Measurements from ENCODE around the gene ARHGAP26. TPM values are rescaled to one million over a fixed set of nuclear protein-coding genes. Genes with fewer than 3 reads are reported as not detected.

The ARHGAP26 gene
- total and polyA plus RNA-seq, 2 donors (not counting 1 experiment from before 2014, with no cell fraction given), result 4.1 to 6.8 TPM

DNA sequence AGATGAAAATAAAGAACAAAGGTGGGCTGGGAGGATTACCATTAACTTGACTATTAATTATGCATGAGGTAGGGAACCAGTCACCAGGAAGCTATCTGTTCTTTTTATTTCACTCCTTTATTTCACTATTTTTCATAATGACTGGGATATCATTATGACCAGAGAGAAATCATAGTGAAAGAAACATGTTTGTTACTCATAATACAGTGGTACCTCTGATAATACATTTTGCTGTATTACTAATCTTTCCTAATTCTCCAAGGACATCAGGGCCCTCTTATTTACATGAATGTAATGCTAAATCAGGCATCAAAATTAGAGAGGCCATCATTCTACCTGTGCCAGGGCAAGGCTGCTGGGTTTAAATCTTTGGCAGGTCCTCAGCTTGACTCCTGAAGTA, 379.6 kb downstream of the ARHGAP26 start:
- Histone ChIP-seq H3K4me3 (replicated peaks in 1 of 4; ENCODE audit: control extremely low read depth in 1 of 4, insufficient read depth in 1 of 4, low read depth in 3 of 4, low read length in 4 of 4) (no peak overlapping the region), H3K36me3 (ENCODE audit: control insufficient read depth, insufficient read depth, low read length) (no peaks in the 10 kb centered on the region), H4K20me1 (ENCODE audit: control insufficient read depth, extremely low read depth, insufficient read depth, low read length) (no peaks in the 10 kb centered on the region), H3K4me2 (ENCODE audit: extremely low read depth, insufficient read depth, low read length) (no peak overlapping the region), H3K9me3 (ENCODE audit: control insufficient read depth, insufficient read depth, low read depth, low read length) (no peaks in the 10 kb centered on the region), H3K4me1 (ENCODE audit: control insufficient read depth, extremely low read depth, insufficient read depth, low read length) (peaks cover 27% of the 10 kb centered on the region), H3K79me2 (ENCODE audit: control insufficient read depth, insufficient read depth, low read length) (no peaks in the 10 kb centered on the region), H2AFZ (ENCODE audit: low read length) (no peak overlapping the region), H3K27me3 (ENCODE audit: control insufficient read depth, insufficient read depth, low read length) (no peaks in the 10 kb centered on the region), H3K27ac (ENCODE audit: insufficient read depth, low read length) (no peak overlapping the region), H3K9ac (ENCODE audit: insufficient read depth, low read length) (no peak overlapping the region)
- TF ChIP-seq EZH2 (IDR thresholded peaks at IDR 0.05; ENCODE audit: low read length, missing control alignments), result no peak
- TF ChIP-seq, protein P1, sequence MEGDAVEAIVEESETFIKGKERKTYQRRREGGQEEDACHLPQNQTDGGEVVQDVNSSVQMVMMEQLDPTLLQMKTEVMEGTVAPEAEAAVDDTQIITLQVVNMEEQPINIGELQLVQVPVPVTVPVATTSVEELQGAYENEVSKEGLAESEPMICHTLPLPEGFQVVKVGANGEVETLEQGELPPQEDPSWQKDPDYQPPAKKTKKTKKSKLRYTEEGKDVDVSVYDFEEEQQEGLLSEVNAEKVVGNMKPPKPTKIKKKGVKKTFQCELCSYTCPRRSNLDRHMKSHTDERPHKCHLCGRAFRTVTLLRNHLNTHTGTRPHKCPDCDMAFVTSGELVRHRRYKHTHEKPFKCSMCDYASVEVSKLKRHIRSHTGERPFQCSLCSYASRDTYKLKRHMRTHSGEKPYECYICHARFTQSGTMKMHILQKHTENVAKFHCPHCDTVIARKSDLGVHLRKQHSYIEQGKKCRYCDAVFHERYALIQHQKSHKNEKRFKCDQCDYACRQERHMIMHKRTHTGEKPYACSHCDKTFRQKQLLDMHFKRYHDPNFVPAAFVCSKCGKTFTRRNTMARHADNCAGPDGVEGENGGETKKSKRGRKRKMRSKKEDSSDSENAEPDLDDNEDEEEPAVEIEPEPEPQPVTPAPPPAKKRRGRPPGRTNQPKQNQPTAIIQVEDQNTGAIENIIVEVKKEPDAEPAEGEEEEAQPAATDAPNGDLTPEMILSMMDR (conservative IDR thresholded peaks at IDR 0.05 in 1 of 2, IDR thresholded peaks at IDR 0.05 in 1 of 2; ENCODE audit: low read depth in 1 of 2, low read length in 2 of 2), result no peak
- DNase-seq (ENCODE audit: low read depth in 2 of 2), result no peak

GRCh38 chr5:143151056-143151700, 381.0 kb downstream of the ARHGAP26 start:
- no peak overlapping the region for H3K9ac ChIP-seq (ENCODE audit: insufficient read depth, low read length)
- H3K4me2 ChIP-seq (ENCODE audit: extremely low read depth, insufficient read depth, low read length), result no peak overlapping the region
- H3K9me3 ChIP-seq (ENCODE audit: control insufficient read depth, insufficient read depth, low read depth, low read length), result no peaks in the 10 kb centered on the region
- H4K20me1 ChIP-seq (ENCODE audit: control insufficient read depth, extremely low read depth, insufficient read depth, low read length), result no peaks in the 10 kb centered on the region
- H3K27ac ChIP-seq (ENCODE audit: insufficient read depth, low read length), result no peak overlapping the region
- no peaks in the 10 kb centered on the region for H3K27me3 ChIP-seq (ENCODE audit: control insufficient read depth, insufficient read depth, low read length)
- no peak for DNase-seq (ENCODE audit: low read depth in 2 of 2)
- no peaks in the 10 kb centered on the region for H3K36me3 ChIP-seq (ENCODE audit: control insufficient read depth, insufficient read depth, low read length)
- no peak overlapping the region for H2AFZ ChIP-seq (ENCODE audit: low read length)
- no peak for TF ChIP-seq EZH2 (IDR thresholded peaks at IDR 0.05; ENCODE audit: low read length, missing control alignments)
- TF ChIP-seq, protein P1 (conservative IDR thresholded peaks at IDR 0.05 in 1 of 2, IDR thresholded peaks at IDR 0.05 in 1 of 2; ENCODE audit: low read depth in 1 of 2, low read length in 2 of 2), result no peak
- H3K4me3 ChIP-seq (replicated peaks in 1 of 4; ENCODE audit: control extremely low read depth in 1 of 4, insufficient read depth in 1 of 4, low read depth in 3 of 4, low read length in 4 of 4), result no peak overlapping the region
- no peaks in the 10 kb centered on the region for H3K79me2 ChIP-seq (ENCODE audit: control insufficient read depth, insufficient read depth, low read length)
- H3K4me1 ChIP-seq (ENCODE audit: control insufficient read depth, extremely low read depth, insufficient read depth, low read length), result peaks cover 33% of the 10 kb centered on the region

DNA sequence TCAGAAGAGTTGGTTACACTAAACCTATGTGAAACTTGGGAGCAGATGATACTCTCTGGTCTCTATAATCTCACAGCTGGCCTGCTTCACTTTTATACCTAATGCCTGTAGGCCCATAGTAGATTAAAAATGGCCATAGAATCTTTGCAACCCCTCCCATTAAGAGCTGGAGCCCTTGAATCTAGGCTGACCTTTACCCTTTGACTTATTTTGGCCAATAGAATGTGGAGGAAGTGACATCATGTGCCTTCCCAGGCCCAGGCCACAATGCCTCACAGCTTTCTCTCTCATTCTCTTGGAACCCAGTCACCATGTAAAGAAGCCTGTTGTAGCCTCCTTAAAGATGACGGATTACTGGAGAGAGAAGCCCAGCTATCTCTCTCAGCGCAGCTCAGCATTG, 382.3 kb downstream of the ARHGAP26 start:
- H3K79me2 ChIP-seq (ENCODE audit: control insufficient read depth, insufficient read depth, low read length), result no peaks in the 10 kb centered on the region
- H3K27me3 ChIP-seq (ENCODE audit: control insufficient read depth, insufficient read depth, low read length), result no peaks in the 10 kb centered on the region
- H2AFZ ChIP-seq (ENCODE audit: low read length), result no peak overlapping the region
- H3K27ac ChIP-seq (ENCODE audit: insufficient read depth, low read length), result no peak overlapping the region
- H3K4me2 ChIP-seq (ENCODE audit: extremely low read depth, insufficient read depth, low read length), result no peak overlapping the region
- no peaks in the 10 kb centered on the region for H4K20me1 ChIP-seq (ENCODE audit: control insufficient read depth, extremely low read depth, insufficient read depth, low read length)
- no peak overlapping the region for H3K9ac ChIP-seq (ENCODE audit: insufficient read depth, low read length)
- TF ChIP-seq, protein P1 (conservative IDR thresholded peaks at IDR 0.05 in 1 of 2, IDR thresholded peaks at IDR 0.05 in 1 of 2; ENCODE audit: low read depth in 1 of 2, low read length in 2 of 2), result no peak
- TF ChIP-seq EZH2 (IDR thresholded peaks at IDR 0.05; ENCODE audit: low read length, missing control alignments), result no peak
- H3K36me3 ChIP-seq (ENCODE audit: control insufficient read depth, insufficient read depth, low read length), result no peaks in the 10 kb centered on the region
- no peak for DNase-seq (ENCODE audit: low read depth in 2 of 2)
- no peaks in the 10 kb centered on the region for H3K9me3 ChIP-seq (ENCODE audit: control insufficient read depth, insufficient read depth, low read depth, low read length)
- peaks cover 35% of the 10 kb centered on the region for H3K4me1 ChIP-seq (ENCODE audit: control insufficient read depth, extremely low read depth, insufficient read depth, low read length)
- H3K4me3 ChIP-seq (replicated peaks in 1 of 4; ENCODE audit: control extremely low read depth in 1 of 4, insufficient read depth in 1 of 4, low read depth in 3 of 4, low read length in 4 of 4), result no peak overlapping the region
